DOHH2 (cell line): ENCODE data around the gene MAP3K6.

Experiments used
- EZH2phosphoT487 ChIP-seq: fragments of 200-600 bp; sonication (generic); IDR thresholded peaks from 2 replicates; pipeline ENCODE4 v1.6.1; 2017; ENCODE audit warnings: borderline replicate concordance, mild to moderate bottlenecking, antibody characterized with exemption, low read length, moderate library complexity, mixed read lengths
- TF ChIP-seq, protein P1 (sequence below): fragments of 200-600 bp; sonication (generic); IDR thresholded peaks from one replicate; pipeline ENCODE4 v1.5.1; 2014; ENCODE audit warnings: antibody characterized with exemption, mild to moderate bottlenecking, low read depth, low read length; ENCODE audit not compliant: poor library complexity, severe bottlenecking

DNA sequence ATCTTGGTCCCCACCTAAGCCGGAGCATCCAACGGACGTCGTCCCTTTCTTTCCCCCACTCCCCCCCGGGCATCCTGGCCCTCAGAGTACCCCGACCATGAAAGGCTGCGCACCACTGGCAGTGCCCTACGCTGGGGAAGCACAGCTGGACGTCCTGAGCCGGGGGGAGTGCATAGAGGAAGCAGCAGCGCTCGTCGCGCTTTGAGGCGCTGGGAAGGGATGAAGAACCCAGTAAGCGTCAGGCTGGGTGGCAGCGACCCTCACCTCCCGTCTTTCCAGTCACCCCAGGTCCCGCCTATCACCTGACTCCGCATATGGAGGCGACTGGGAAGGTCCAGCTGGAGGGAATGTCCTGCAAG is 5.7 kb downstream of the MAP3K6 start:
- TF ChIP-seq, protein P1, sequence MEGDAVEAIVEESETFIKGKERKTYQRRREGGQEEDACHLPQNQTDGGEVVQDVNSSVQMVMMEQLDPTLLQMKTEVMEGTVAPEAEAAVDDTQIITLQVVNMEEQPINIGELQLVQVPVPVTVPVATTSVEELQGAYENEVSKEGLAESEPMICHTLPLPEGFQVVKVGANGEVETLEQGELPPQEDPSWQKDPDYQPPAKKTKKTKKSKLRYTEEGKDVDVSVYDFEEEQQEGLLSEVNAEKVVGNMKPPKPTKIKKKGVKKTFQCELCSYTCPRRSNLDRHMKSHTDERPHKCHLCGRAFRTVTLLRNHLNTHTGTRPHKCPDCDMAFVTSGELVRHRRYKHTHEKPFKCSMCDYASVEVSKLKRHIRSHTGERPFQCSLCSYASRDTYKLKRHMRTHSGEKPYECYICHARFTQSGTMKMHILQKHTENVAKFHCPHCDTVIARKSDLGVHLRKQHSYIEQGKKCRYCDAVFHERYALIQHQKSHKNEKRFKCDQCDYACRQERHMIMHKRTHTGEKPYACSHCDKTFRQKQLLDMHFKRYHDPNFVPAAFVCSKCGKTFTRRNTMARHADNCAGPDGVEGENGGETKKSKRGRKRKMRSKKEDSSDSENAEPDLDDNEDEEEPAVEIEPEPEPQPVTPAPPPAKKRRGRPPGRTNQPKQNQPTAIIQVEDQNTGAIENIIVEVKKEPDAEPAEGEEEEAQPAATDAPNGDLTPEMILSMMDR: no peak
- no peak for TF ChIP-seq EZH2phosphoT487
